Neural cell (in vitro differentiated cells): ENCODE data around the gene FAM76B. TPM values are rescaled to one million over a fixed set of nuclear protein-coding genes. Genes with fewer than 3 reads are reported as not detected.

Experiments used
- H2AFZ ChIP-seq: fragments of 200-600, 300-800 bp; sonication (generic), shearing (Covaris generic); 2 replicates; pipeline ENCODE4 v1.6.0; 2014; ENCODE audit warnings: low read depth, mild to moderate bottlenecking, antibody characterized with exemption, low read length, moderate library complexity
- H3F3A ChIP-seq: fragments of 200-600 bp; shearing (Covaris generic); 2 replicates; pipeline ENCODE4 v1.6.1; 2016; ENCODE audit warnings: mild to moderate bottlenecking, moderate library complexity, mixed read lengths, antibody characterized with exemption, low read length; ENCODE audit not compliant: insufficient read depth, poor library complexity, severe bottlenecking
- H3K27ac ChIP-seq: fragments of 200-600, 300-800 bp; sonication (generic), shearing (Covaris generic); 2 replicates; pipeline ENCODE4 v1.5.1; 2014; ENCODE audit warnings: mild to moderate bottlenecking, low read length, moderate library complexity
- H3K27me3 ChIP-seq: fragments of 300-800, 200-600 bp; sonication (generic), shearing (Covaris generic); 2 replicates; pipeline ENCODE4 v1.6.0; 2014; ENCODE audit warnings: mild to moderate bottlenecking, low read depth, low read length, moderate library complexity; ENCODE audit not compliant: insufficient read depth
- H3K36me3 ChIP-seq: fragments of 300-800, 200-600 bp; sonication (generic), shearing (Covaris generic); 2 replicates; pipeline ENCODE4 v1.5.1; 2014; ENCODE audit warnings: mild to moderate bottlenecking, antibody characterized with exemption, low read length, moderate library complexity; ENCODE audit not compliant: insufficient read depth
- H3K4me2 ChIP-seq: fragments of 300-800, 200-600 bp; sonication (generic), shearing (Covaris generic); 2 replicates; pipeline ENCODE4 v1.6.0; 2014; ENCODE audit warnings: mild to moderate bottlenecking, low read length
- H3K4me3 ChIP-seq: fragments of 300-800, 200-600 bp; sonication (generic), shearing (Covaris generic); 2 replicates; pipeline ENCODE4 v1.5.1; 2014; ENCODE audit warnings: mild to moderate bottlenecking, low read length, moderate library complexity
- H3K79me2 ChIP-seq: fragments of 200-600 bp; shearing (Covaris generic); replicated peaks from 2 replicates; pipeline ENCODE4 v1.6.0; 2014; ENCODE audit warnings: mild to moderate bottlenecking, low read length, moderate library complexity; ENCODE audit not compliant: insufficient read depth
- H3K9ac ChIP-seq: fragments of 300-800, 200-600 bp; sonication (generic), shearing (Covaris generic); 2 replicates; pipeline ENCODE4 v1.6.1; 2016; ENCODE audit warnings: mild to moderate bottlenecking, low read length, mixed read lengths
- H3K9me2 ChIP-seq: fragments of 200-600 bp; shearing (Covaris generic); 2 replicates; pipeline ENCODE4 v1.6.1; 2016; ENCODE audit warnings: mild to moderate bottlenecking, low read length, mixed read lengths; ENCODE audit not compliant: insufficient read depth
- H3K9me3 ChIP-seq: fragments of 200-600, 300-800 bp; sonication (generic), shearing (Covaris generic); 2 replicates; pipeline ENCODE4 v1.6.1; 2016; ENCODE audit warnings: mild to moderate bottlenecking, mixed run types, low read length, moderate library complexity, mixed read lengths
- H4K20me1 ChIP-seq: fragments of 200-600 bp; shearing (Covaris generic); 2 replicates; pipeline ENCODE4 v1.6.1; 2016; ENCODE audit warnings: mild to moderate bottlenecking, mixed run types; ENCODE audit not compliant: insufficient read depth
- CTCF ChIP-seq: fragments of 450-650 bp; IDR thresholded peaks from 2 replicates; pipeline ENCODE4 v1.5.1; 2014; ENCODE audit warnings: antibody characterized with exemption, mild to moderate bottlenecking, moderate library complexity; ENCODE audit not compliant: poor library complexity, severe bottlenecking
- EP300 ChIP-seq: fragments of 450-650 bp; conservative IDR thresholded peaks from 2 replicates; pipeline ENCODE4 v1.6.1; 2014; ENCODE audit warnings: antibody characterized with exemption, mild to moderate bottlenecking, moderate library complexity; ENCODE audit not compliant: poor library complexity, severe bottlenecking
- EZH2 ChIP-seq: fragments of 200-600, 300-800 bp; shearing (Covaris generic), sonication (generic); IDR thresholded peaks from 2 replicates; pipeline ENCODE4 v1.6.1; 2014; ENCODE audit warnings: antibody characterized with exemption, low read length, borderline replicate concordance, mild to moderate bottlenecking; ENCODE audit not compliant: insufficient read depth, poor library complexity, severe bottlenecking
- MXI1 ChIP-seq: fragments of 450-650 bp; conservative IDR thresholded peaks from 2 replicates; pipeline ENCODE4 v1.6.1; 2014; ENCODE audit warnings: antibody characterized with exemption, mild to moderate bottlenecking; ENCODE audit not compliant: poor library complexity, severe bottlenecking
- POLR2AphosphoS5 ChIP-seq: IDR thresholded peaks from 2 replicates; pipeline ENCODE4 v1.6.1; 2012
- RAD21 ChIP-seq: fragments of 450-650 bp; conservative IDR thresholded peaks from 2 replicates; pipeline ENCODE4 v1.6.1; 2014; ENCODE audit warnings: antibody characterized with exemption, mild to moderate bottlenecking, moderate library complexity
- REST ChIP-seq: IDR thresholded peaks from 2 replicates; pipeline ENCODE4 v1.6.1; 2012; ENCODE audit warnings: borderline replicate concordance
- SMC3 ChIP-seq: fragments of 450-650 bp; conservative IDR thresholded peaks from 2 replicates; pipeline ENCODE4 v1.6.1; 2014; ENCODE audit warnings: antibody characterized with exemption, mild to moderate bottlenecking, moderate library complexity; ENCODE audit not compliant: poor library complexity
- TAF1 ChIP-seq: IDR thresholded peaks from 2 replicates; pipeline ENCODE4 v1.6.1; 2012; ENCODE audit warnings: low read depth
- polyA plus RNA-seq: library from polyadenylated mRNA; depleted of rRNA; stranded (reverse); fragments of >200 nt; gene quantifications from 2 replicates; pipeline ENCODE4 v1.2.3, GENCODE V29; 2014

The FAM76B gene
- polyA plus RNA-seq, 1 donor from 2014 or later = 139 TPM

- Histone ChIP-seq H3K9me2 (no peaks in the 10 kb centered on the region), H2AFZ (no peak overlapping the region), H3F3A (no peaks in the 10 kb centered on the region), H3K27ac (peak overlapping the region; percentile 18), H3K4me2 (no peak overlapping the region), H3K27me3 (no peaks in the 10 kb centered on the region), H4K20me1 (no peaks in the 10 kb centered on the region), H3K79me2 (no peaks in the 10 kb centered on the region), H3K36me3 (no peaks in the 10 kb centered on the region), H3K4me3 (no peak overlapping the region), H3K9ac (no peak overlapping the region), H3K9me3 (no peaks in the 10 kb centered on the region)
- no peak for TF ChIP-seq CTCF
- no peak for TF ChIP-seq EP300
- no peak for TF ChIP-seq MXI1
These were observed 62.0 kb downstream of the FAM76B start for GRCh38 chr11:95727620-95728019.

GRCh38 chr11:95727111-95727510 lies 62.5 kb downstream of the FAM76B start:
- Histone ChIP-seq H3K9ac (no peak overlapping the region), H3K4me3 (no peak overlapping the region), H3K27ac (no peak overlapping the region), H3K9me2 (no peaks in the 10 kb centered on the region), H3K4me2 (no peak overlapping the region), H3F3A (no peaks in the 10 kb centered on the region), H2AFZ (no peak overlapping the region), H3K36me3 (no peaks in the 10 kb centered on the region), H3K27me3 (no peaks in the 10 kb centered on the region), H3K9me3 (no peaks in the 10 kb centered on the region), H4K20me1 (no peaks in the 10 kb centered on the region), H3K79me2 (no peaks in the 10 kb centered on the region)
- TF ChIP-seq POLR2AphosphoS5 = no peak
- no peak for TF ChIP-seq CTCF
- TF ChIP-seq SMC3 = no peak
- no peak for TF ChIP-seq EP300
- no peak for TF ChIP-seq MXI1
- TF ChIP-seq TAF1 = no peak
- TF ChIP-seq EZH2 = no peak
- no peak for TF ChIP-seq RAD21
- no peak for TF ChIP-seq REST
